ENCODE results near the gene LYPD5.

Gene LYPD5

DNA sequence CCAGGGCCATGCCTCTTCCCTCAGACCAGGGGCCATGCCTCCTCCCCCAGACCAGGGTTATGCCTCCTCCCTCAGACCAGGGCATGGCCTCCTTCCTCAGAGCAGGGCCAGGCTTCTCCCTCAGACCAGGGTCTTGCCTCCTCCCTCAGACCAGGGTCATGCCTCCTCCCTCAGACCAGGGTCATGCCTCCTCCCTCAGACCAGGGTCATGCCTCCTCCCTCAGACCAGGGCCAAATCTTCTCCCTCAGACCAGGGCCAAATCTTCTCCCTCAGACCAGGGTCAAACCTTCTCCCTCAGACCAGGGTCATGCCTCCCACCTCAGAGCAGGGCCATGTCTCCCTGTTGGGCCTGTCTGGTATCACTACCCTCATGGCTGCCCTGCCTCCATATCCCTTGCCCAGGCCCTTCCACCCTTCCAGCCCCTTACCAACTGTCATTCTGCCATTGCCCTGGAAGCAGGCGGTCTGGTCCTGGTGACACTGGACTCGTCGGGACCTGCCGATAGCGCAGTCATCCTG lies 4.2 kb downstream of the LYPD5 start:
- no peak for TF ChIP-seq EZH2 (IDR thresholded peaks at IDR 0.05; ENCODE audit: borderline replicate concordance, low read length)
- TF ChIP-seq, protein P1, sequence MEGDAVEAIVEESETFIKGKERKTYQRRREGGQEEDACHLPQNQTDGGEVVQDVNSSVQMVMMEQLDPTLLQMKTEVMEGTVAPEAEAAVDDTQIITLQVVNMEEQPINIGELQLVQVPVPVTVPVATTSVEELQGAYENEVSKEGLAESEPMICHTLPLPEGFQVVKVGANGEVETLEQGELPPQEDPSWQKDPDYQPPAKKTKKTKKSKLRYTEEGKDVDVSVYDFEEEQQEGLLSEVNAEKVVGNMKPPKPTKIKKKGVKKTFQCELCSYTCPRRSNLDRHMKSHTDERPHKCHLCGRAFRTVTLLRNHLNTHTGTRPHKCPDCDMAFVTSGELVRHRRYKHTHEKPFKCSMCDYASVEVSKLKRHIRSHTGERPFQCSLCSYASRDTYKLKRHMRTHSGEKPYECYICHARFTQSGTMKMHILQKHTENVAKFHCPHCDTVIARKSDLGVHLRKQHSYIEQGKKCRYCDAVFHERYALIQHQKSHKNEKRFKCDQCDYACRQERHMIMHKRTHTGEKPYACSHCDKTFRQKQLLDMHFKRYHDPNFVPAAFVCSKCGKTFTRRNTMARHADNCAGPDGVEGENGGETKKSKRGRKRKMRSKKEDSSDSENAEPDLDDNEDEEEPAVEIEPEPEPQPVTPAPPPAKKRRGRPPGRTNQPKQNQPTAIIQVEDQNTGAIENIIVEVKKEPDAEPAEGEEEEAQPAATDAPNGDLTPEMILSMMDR (IDR thresholded peaks at IDR 0.05; ENCODE audit: low read length): no peak
- no peaks in the 10 kb centered on the region for H3K9me3 ChIP-seq (ENCODE audit: low read length)
- no peaks in the 10 kb centered on the region for H3K4me1 ChIP-seq (ENCODE audit: insufficient read depth, low read length, severe bottlenecking)
- no peak overlapping the region for H2AFZ ChIP-seq (ENCODE audit: low read length)
- no peak overlapping the region for H3K4me3 ChIP-seq (ENCODE audit: low read depth, low read length, poor library complexity, severe bottlenecking)
- no peaks in the 10 kb centered on the region for H3K27me3 ChIP-seq (ENCODE audit: insufficient read depth, low read length)
- no peak overlapping the region for H3K4me2 ChIP-seq (ENCODE audit: low read length)
- H3K9me2 ChIP-seq (ENCODE audit: low read depth, low read length): no peaks in the 10 kb centered on the region
- no peak overlapping the region for H3K9ac ChIP-seq (ENCODE audit: low read length)
- no peaks in the 10 kb centered on the region for H3F3A ChIP-seq (ENCODE audit: insufficient read depth, low read length)
- no peaks in the 10 kb centered on the region for H3K79me2 ChIP-seq (ENCODE audit: insufficient read depth, low read length)
- H4K20me1 ChIP-seq (ENCODE audit: insufficient read depth, low read length): no peaks in the 10 kb centered on the region
- no peaks in the 10 kb centered on the region for H3K36me3 ChIP-seq (ENCODE audit: insufficient read depth, low read length)
- no peak overlapping the region for H3K27ac ChIP-seq (ENCODE audit: low read depth, low read length, poor library complexity, severe bottlenecking)

DNA sequence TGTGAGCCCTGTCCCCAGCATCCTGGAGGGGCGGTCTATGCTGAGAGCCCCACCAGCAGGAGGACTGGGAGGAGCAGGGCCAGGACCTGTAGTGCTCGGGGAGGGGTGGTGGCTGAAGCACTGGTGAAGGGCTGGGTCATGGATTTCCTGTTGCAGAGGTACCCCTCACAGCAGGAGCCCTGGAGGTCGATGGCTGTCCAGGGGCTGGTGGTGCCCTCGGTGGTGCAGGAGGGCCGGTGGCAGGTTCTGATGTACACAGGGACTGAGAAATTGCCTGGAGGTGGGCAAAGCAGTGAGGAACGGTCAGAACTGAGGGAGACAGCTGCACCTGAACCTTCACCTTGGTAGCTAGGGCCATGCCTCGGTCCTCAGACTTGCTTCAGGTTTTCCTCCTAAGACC lies 4.7 kb downstream of the LYPD5 start:
- H3F3A ChIP-seq (ENCODE audit: insufficient read depth, low read length): no peaks in the 10 kb centered on the region
- H3K27ac ChIP-seq (ENCODE audit: low read depth, low read length, poor library complexity, severe bottlenecking): no peak overlapping the region
- no peak overlapping the region for H3K4me3 ChIP-seq (ENCODE audit: low read depth, low read length, poor library complexity, severe bottlenecking)
- no peaks in the 10 kb centered on the region for H3K9me3 ChIP-seq (ENCODE audit: low read length)
- H3K36me3 ChIP-seq (ENCODE audit: insufficient read depth, low read length): no peaks in the 10 kb centered on the region
- H3K9ac ChIP-seq (ENCODE audit: low read length): no peak overlapping the region
- H3K27me3 ChIP-seq (ENCODE audit: insufficient read depth, low read length): no peaks in the 10 kb centered on the region
- no peak for TF ChIP-seq EZH2 (IDR thresholded peaks at IDR 0.05; ENCODE audit: borderline replicate concordance, low read length)
- H3K79me2 ChIP-seq (ENCODE audit: insufficient read depth, low read length): no peaks in the 10 kb centered on the region
- no peak overlapping the region for H2AFZ ChIP-seq (ENCODE audit: low read length)
- no peaks in the 10 kb centered on the region for H4K20me1 ChIP-seq (ENCODE audit: insufficient read depth, low read length)
- H3K4me1 ChIP-seq (ENCODE audit: insufficient read depth, low read length, severe bottlenecking): no peaks in the 10 kb centered on the region
- no peak overlapping the region for H3K4me2 ChIP-seq (ENCODE audit: low read length)
- no peaks in the 10 kb centered on the region for H3K9me2 ChIP-seq (ENCODE audit: low read depth, low read length)

DNA sequence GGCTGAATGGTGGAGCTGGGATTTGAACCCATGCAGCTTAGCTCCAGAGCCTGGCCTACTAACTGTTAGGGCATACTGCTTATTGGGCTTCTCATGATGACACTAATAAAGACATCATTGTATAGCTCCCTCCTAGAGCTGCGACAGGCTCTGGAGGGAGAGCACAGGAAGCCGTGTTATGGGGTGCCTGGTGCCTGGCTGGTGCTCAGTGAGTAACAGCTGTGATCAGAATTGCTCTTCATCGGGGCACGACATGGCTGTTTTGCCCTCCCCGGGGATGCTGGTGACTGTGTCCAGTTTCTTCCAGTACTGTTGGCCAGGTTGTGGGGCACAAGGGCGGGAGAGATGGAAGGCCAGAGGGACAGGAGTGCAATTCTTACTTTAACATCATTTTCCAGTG lies 5.1 kb downstream of the LYPD5 start:
- Histone ChIP-seq H3K9me3 (ENCODE audit: low read length) (no peaks in the 10 kb centered on the region), H3K27ac (ENCODE audit: low read depth, low read length, poor library complexity, severe bottlenecking) (no peak overlapping the region), H3K4me2 (ENCODE audit: low read length) (no peak overlapping the region), H3K27me3 (ENCODE audit: insufficient read depth, low read length) (no peaks in the 10 kb centered on the region), H2AFZ (ENCODE audit: low read length) (no peak overlapping the region), H3F3A (ENCODE audit: insufficient read depth, low read length) (no peaks in the 10 kb centered on the region), H3K36me3 (ENCODE audit: insufficient read depth, low read length) (no peaks in the 10 kb centered on the region), H4K20me1 (ENCODE audit: insufficient read depth, low read length) (no peaks in the 10 kb centered on the region), H3K9me2 (ENCODE audit: low read depth, low read length) (no peaks in the 10 kb centered on the region), H3K79me2 (ENCODE audit: insufficient read depth, low read length) (no peaks in the 10 kb centered on the region), H3K4me1 (ENCODE audit: insufficient read depth, low read length, severe bottlenecking) (no peaks in the 10 kb centered on the region), H3K9ac (ENCODE audit: low read length) (no peak overlapping the region), H3K4me3 (ENCODE audit: low read depth, low read length, poor library complexity, severe bottlenecking) (no peak overlapping the region)
- TF ChIP-seq, protein P1 (IDR thresholded peaks at IDR 0.05; ENCODE audit: low read length): no peak
- no peak for TF ChIP-seq EZH2 (IDR thresholded peaks at IDR 0.05; ENCODE audit: borderline replicate concordance, low read length)

DNA sequence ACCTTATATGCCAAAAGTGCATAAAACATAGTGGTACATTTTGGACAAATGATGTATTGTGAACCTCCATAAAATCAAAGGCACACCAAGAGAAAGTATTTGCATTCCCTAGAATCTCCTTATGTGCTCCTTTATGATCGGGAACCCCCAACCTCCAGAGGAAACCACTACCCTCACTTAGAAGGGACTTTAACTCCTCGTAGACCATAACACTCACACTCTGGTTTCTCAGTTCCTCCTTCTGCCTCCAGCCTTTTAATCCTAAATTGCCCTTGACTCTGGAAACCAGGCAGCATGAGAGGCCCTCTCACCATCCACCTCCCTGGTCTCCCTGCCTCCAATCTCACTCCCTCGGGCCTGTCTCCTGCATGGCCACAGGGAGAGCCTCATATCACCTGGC lies 11.7 kb downstream of the LYPD5 start:
- no peaks in the 10 kb centered on the region for H4K20me1 ChIP-seq (ENCODE audit: insufficient read depth, low read length)
- no peaks in the 10 kb centered on the region for H3K79me2 ChIP-seq (ENCODE audit: insufficient read depth, low read length)
- H3K27me3 ChIP-seq (ENCODE audit: insufficient read depth, low read length): no peaks in the 10 kb centered on the region
- H3K4me3 ChIP-seq (ENCODE audit: low read depth, low read length, poor library complexity, severe bottlenecking): no peak overlapping the region
- TF ChIP-seq EZH2 (IDR thresholded peaks at IDR 0.05; ENCODE audit: borderline replicate concordance, low read length): no peak
- TF ChIP-seq, protein P1 (IDR thresholded peaks at IDR 0.05; ENCODE audit: low read length): no peak
- no peak overlapping the region for H3K27ac ChIP-seq (ENCODE audit: low read depth, low read length, poor library complexity, severe bottlenecking)
- H3K9ac ChIP-seq (ENCODE audit: low read length): no peak overlapping the region
- no peaks in the 10 kb centered on the region for H3F3A ChIP-seq (ENCODE audit: insufficient read depth, low read length)
- H3K4me2 ChIP-seq (ENCODE audit: low read length): no peak overlapping the region
- no peaks in the 10 kb centered on the region for H3K9me3 ChIP-seq (ENCODE audit: low read length)
- H3K9me2 ChIP-seq (ENCODE audit: low read depth, low read length): no peaks in the 10 kb centered on the region
- no peaks in the 10 kb centered on the region for H3K4me1 ChIP-seq (ENCODE audit: insufficient read depth, low read length, severe bottlenecking)
- H3K36me3 ChIP-seq (ENCODE audit: insufficient read depth, low read length): no peaks in the 10 kb centered on the region
- no peak overlapping the region for H2AFZ ChIP-seq (ENCODE audit: low read length)
